ENCODE data around the gene CST3.
"Not testable (repeated sequence)": the region's sequence is repeated elsewhere in the genome, so short reads cannot be mapped to it uniquely, and the experiment has no call there.

CST3 gene

GRCh38 chr20:23666189-23666588 is 28.4 kb upstream of the CST3 start:
- no peak overlapping the region for H3K4me2 ChIP-seq
- H3K9ac ChIP-seq = no peak overlapping the region
- no peak overlapping the region for H3K27ac ChIP-seq
- TF ChIP-seq, protein P1, sequence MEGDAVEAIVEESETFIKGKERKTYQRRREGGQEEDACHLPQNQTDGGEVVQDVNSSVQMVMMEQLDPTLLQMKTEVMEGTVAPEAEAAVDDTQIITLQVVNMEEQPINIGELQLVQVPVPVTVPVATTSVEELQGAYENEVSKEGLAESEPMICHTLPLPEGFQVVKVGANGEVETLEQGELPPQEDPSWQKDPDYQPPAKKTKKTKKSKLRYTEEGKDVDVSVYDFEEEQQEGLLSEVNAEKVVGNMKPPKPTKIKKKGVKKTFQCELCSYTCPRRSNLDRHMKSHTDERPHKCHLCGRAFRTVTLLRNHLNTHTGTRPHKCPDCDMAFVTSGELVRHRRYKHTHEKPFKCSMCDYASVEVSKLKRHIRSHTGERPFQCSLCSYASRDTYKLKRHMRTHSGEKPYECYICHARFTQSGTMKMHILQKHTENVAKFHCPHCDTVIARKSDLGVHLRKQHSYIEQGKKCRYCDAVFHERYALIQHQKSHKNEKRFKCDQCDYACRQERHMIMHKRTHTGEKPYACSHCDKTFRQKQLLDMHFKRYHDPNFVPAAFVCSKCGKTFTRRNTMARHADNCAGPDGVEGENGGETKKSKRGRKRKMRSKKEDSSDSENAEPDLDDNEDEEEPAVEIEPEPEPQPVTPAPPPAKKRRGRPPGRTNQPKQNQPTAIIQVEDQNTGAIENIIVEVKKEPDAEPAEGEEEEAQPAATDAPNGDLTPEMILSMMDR (conservative IDR thresholded peaks at IDR 0.05; ENCODE audit: low read depth, low read length) = no peak
- H3K4me3 ChIP-seq (IDR thresholded peaks at IDR 0.05; ENCODE audit: insufficient read depth, low read depth, low read length) = no peak overlapping the region
- H4K20me1 ChIP-seq (ENCODE audit: insufficient read depth) = no peaks in the 10 kb centered on the region
- H3K4me1 ChIP-seq (ENCODE audit: low read depth, poor library complexity, severe bottlenecking) = no peaks in the 10 kb centered on the region
- no peaks in the 10 kb centered on the region for H3K27me3 ChIP-seq (ENCODE audit: insufficient read depth, low read depth)
- H3K79me2 ChIP-seq (ENCODE audit: insufficient read depth, low read depth) = no peaks in the 10 kb centered on the region
- no peak overlapping the region for H2AFZ ChIP-seq (ENCODE audit: low read depth)
- no peaks in the 10 kb centered on the region for H3K36me3 ChIP-seq (ENCODE audit: insufficient read depth)

DNA sequence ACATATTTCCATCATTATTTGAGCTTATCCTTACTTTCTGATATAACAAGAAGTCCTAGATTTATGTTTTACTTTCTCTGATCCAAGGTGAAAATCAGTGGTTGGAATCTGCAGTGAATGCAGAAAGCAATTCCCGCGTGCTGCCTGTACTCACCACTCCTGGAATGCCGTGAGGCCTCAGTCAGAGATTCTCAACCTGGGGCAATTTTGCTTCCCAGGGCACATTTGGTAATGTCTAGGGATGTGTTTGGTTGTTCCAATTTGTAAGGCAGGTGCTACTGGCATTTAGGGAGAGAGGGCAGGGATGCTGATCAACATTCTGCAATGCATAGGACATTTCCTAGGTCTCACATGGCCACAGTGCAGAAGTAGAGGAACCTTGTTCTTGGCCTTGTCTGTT is 27.2 kb upstream of the CST3 start:
- Histone ChIP-seq H3K79me2 (ENCODE audit: insufficient read depth, low read depth) (no peaks in the 10 kb centered on the region), H3K4me1 (ENCODE audit: low read depth, poor library complexity, severe bottlenecking) (no peaks in the 10 kb centered on the region), H3K36me3 (ENCODE audit: insufficient read depth) (no peaks in the 10 kb centered on the region), H3K4me2 (no peak overlapping the region), H3K27ac (no peak overlapping the region), H3K9ac (no peak overlapping the region), H2AFZ (ENCODE audit: low read depth) (no peak overlapping the region), H3K4me3 (IDR thresholded peaks at IDR 0.05; ENCODE audit: insufficient read depth, low read depth, low read length) (no peak overlapping the region), H4K20me1 (ENCODE audit: insufficient read depth) (no peaks in the 10 kb centered on the region), H3K27me3 (ENCODE audit: insufficient read depth, low read depth) (no peaks in the 10 kb centered on the region)
- TF ChIP-seq, protein P1 (conservative IDR thresholded peaks at IDR 0.05; ENCODE audit: low read depth, low read length) = no peak

GRCh38 chr20:23664046-23664445 is 26.3 kb upstream of the CST3 start:
- not testable (repeated sequence) for H3K9ac ChIP-seq; H3K4me1 ChIP-seq (ENCODE audit: low read depth, poor library complexity, severe bottlenecking); H2AFZ ChIP-seq (ENCODE audit: low read depth); H3K27ac ChIP-seq; H3K4me2 ChIP-seq; H3K36me3 ChIP-seq (ENCODE audit: insufficient read depth); H3K4me3 ChIP-seq (IDR thresholded peaks at IDR 0.05; ENCODE audit: insufficient read depth, low read depth, low read length); H4K20me1 ChIP-seq (ENCODE audit: insufficient read depth); H3K27me3 ChIP-seq (ENCODE audit: insufficient read depth, low read depth); H3K79me2 ChIP-seq (ENCODE audit: insufficient read depth, low read depth)

DNA sequence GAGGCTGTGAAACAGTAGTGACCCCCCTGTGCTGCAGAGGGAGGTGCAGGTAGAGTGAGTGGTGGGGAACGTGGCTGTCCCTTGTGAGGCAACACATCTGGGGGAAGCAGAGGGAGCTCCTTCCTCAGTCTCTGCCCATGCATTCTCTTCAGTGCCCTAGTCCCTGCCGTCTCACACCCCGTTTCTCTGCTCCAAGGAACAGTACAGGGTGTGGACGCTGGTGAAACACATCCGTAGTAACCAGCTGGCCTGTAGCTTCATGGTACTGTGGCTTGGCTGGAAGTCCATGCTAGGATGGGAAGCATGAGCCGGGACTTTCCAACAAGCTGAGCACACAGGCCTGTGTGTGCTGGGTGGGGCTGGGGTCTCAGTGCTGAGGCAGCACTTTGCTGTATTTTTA is 25.4 kb upstream of the CST3 start:
- H3K4me1 ChIP-seq (ENCODE audit: low read depth, poor library complexity, severe bottlenecking) = no peaks in the 10 kb centered on the region
- no peak overlapping the region for H3K27ac ChIP-seq
- H3K27me3 ChIP-seq (ENCODE audit: insufficient read depth, low read depth) = no peaks in the 10 kb centered on the region
- no peaks in the 10 kb centered on the region for H3K36me3 ChIP-seq (ENCODE audit: insufficient read depth)
- no peak overlapping the region for H2AFZ ChIP-seq (ENCODE audit: low read depth)
- no peak overlapping the region for H3K4me2 ChIP-seq
- no peaks in the 10 kb centered on the region for H4K20me1 ChIP-seq (ENCODE audit: insufficient read depth)
- no peak overlapping the region for H3K9ac ChIP-seq
- H3K4me3 ChIP-seq (IDR thresholded peaks at IDR 0.05; ENCODE audit: insufficient read depth, low read depth, low read length) = no peak overlapping the region
- TF ChIP-seq, protein P1 (conservative IDR thresholded peaks at IDR 0.05; ENCODE audit: low read depth, low read length) = no peak
- no peaks in the 10 kb centered on the region for H3K79me2 ChIP-seq (ENCODE audit: insufficient read depth, low read depth)

DNA sequence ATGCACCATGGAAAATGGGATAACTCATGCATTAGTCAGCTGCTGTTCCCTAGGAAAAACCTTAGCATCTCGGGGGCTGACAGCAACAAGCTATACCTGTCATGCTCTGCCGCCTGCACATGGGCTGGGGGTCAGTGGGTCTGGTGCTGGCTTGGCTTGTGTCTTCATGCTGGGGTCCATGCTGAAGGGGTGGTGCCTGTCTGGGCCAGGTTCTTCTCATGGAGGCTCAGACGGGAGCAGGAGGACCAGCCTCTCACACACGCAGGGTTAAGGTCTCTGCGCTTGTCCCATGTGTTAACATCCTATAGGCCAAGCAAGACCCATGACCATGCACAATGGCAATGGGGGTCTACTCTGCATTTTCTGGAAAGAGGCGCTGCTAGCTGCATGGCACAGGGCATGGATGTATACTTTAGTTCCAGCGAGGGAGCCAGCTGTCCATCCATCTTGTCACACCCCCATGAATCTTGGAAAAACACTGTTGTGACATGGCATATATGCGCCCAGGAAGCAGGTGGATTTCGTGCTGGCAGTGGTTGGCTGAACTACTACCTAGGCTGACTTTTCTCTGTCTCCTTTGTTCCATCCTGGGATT is 24.6 kb upstream of the CST3 start:
- H3K27ac ChIP-seq = no peak overlapping the region
- H3K79me2 ChIP-seq (ENCODE audit: insufficient read depth, low read depth) = no peaks in the 10 kb centered on the region
- no peaks in the 10 kb centered on the region for H3K27me3 ChIP-seq (ENCODE audit: insufficient read depth, low read depth)
- H3K4me2 ChIP-seq = no peak overlapping the region
- no peaks in the 10 kb centered on the region for H3K36me3 ChIP-seq (ENCODE audit: insufficient read depth)
- H4K20me1 ChIP-seq (ENCODE audit: insufficient read depth) = no peaks in the 10 kb centered on the region
- no peaks in the 10 kb centered on the region for H3K4me1 ChIP-seq (ENCODE audit: low read depth, poor library complexity, severe bottlenecking)
- H3K9ac ChIP-seq = no peak overlapping the region
- TF ChIP-seq, protein P1 (conservative IDR thresholded peaks at IDR 0.05; ENCODE audit: low read depth, low read length) = no peak
- no peak overlapping the region for H2AFZ ChIP-seq (ENCODE audit: low read depth)
- H3K4me3 ChIP-seq (IDR thresholded peaks at IDR 0.05; ENCODE audit: insufficient read depth, low read depth, low read length) = no peak overlapping the region

Measured in KMS-11 (cell line).